IgD-negative memory B cell (primary cell): ENCODE data around the gene NEDD4L. TPM values are rescaled to one million over a fixed set of nuclear protein-coding genes. Genes with fewer than 3 reads are reported as not detected.

Experiments used
- H3K27ac Mint-ChIP-seq, 3 donors: one replicate each; pipeline ENCODE4 v1.8.0; 2020 to 2022; ENCODE audit warnings: mild to moderate bottlenecking in 3 of 3, mixed read lengths in 3 of 3, moderate library complexity in 1 of 3
- H3K27me3 Mint-ChIP-seq: one replicate; pipeline ENCODE4 v1.8.0; 2021; ENCODE audit warnings: mixed read lengths
- H3K36me3 Mint-ChIP-seq: one replicate; pipeline ENCODE4 v1.8.0; 2020; ENCODE audit warnings: mild to moderate bottlenecking, mixed read lengths
- H3K4me1 Mint-ChIP-seq, 3 donors: one replicate each; pipeline ENCODE4 v1.8.0; 2020 to 2022; ENCODE audit warnings: mixed read lengths in 3 of 3, mild to moderate bottlenecking in 1 of 3
- H3K4me3 Mint-ChIP-seq, 4 donors: one replicate each; pipeline ENCODE4 v1.8.0; 2020 to 2022; ENCODE audit warnings: mild to moderate bottlenecking in 4 of 4, mixed read lengths in 4 of 4, moderate library complexity in 3 of 4
- H3K9me3 Mint-ChIP-seq, 3 donors: one replicate each; pipeline ENCODE4 v1.8.0; 2020 to 2021; ENCODE audit warnings: mixed read lengths in 3 of 3, mild to moderate bottlenecking in 1 of 3
- polyA plus RNA-seq: library from polyadenylated mRNA; unstranded; fragments of 300-500 nt; fragmentation: Illumina TruSeq; gene quantifications from one replicate; pipeline ENCODE4 v1.2.3, GENCODE V29; 2021

Gene NEDD4L
- polyA plus RNA-seq, 1 donor from 2014 or later: 9.6 TPM

DNA sequence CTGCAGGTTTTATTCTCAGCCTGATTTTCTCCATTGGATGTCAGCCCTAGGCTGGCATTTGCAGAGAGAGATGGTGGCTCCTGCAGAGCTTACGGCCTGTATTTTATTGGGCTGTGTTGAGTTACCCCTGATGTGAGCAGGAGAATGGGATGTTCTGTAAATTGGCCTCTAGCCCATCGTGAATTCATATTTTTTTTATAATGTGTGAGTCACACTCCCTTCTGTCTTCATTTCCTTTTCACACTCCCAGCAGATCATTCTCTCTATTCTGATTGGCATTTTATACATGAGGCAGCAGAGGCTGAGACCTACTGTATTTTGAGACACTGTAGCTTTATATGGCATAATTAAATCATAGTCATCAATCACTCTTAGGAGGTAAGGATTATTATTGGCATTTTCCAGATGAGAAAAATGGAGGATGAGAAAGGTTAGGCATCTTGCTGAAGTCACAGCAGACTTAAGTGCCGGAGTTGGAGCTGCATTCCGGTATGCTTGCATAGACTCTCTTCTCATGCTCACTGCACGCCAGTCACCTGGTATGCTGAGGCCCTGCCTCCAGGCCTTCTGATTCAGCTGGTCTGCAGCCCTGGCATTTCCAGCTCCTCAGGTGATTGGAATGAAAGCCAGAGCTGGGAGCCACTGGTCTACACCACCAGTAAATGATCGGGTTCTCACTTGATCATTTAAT, 142.4 kb downstream of the NEDD4L start:
- no peak overlapping the region for H3K27ac Mint-ChIP-seq
- H3K4me1 Mint-ChIP-seq: peaks cover 0 to 2% (median 0%) of the 10 kb centered on the region in 3 donors
- H3K9me3 Mint-ChIP-seq: no peaks in the 10 kb centered on the region
- no peaks in the 10 kb centered on the region for H3K36me3 Mint-ChIP-seq
- H3K4me3 Mint-ChIP-seq: no peak overlapping the region
- H3K27me3 Mint-ChIP-seq: no peaks in the 10 kb centered on the region

GRCh38 chr18:58187674-58188073, 143.6 kb downstream of the NEDD4L start:
- Mint-ChIP-seq H3K9me3 (no peaks in the 10 kb centered on the region), H3K4me1 (peaks cover 0 to 2% (median 0%) of the 10 kb centered on the region in 3 donors), H3K27ac (no peak overlapping the region), H3K36me3 (no peaks in the 10 kb centered on the region), H3K27me3 (no peaks in the 10 kb centered on the region), H3K4me3 (no peak overlapping the region)

DNA sequence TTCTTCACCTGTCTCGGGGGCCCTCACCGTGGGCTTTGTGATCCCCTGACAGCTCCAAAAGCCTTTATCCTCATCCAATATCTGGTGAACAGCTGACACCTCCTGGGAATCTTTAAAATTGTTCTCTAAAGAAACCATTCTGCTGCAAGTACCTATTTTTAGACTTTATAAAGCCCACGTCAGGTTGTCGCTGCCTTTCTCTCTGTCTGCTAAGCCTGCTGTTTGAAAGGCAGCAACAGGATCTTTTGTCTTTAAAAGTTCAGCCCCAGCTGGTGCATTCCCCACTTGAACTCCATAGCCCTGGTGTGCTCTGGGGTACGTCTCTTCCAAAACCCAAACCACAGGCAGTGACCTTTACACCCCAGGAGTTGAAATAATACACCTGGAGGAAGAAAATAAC, 145.0 kb downstream of the NEDD4L start:
- H3K9me3 Mint-ChIP-seq: no peaks in the 10 kb centered on the region

DNA sequence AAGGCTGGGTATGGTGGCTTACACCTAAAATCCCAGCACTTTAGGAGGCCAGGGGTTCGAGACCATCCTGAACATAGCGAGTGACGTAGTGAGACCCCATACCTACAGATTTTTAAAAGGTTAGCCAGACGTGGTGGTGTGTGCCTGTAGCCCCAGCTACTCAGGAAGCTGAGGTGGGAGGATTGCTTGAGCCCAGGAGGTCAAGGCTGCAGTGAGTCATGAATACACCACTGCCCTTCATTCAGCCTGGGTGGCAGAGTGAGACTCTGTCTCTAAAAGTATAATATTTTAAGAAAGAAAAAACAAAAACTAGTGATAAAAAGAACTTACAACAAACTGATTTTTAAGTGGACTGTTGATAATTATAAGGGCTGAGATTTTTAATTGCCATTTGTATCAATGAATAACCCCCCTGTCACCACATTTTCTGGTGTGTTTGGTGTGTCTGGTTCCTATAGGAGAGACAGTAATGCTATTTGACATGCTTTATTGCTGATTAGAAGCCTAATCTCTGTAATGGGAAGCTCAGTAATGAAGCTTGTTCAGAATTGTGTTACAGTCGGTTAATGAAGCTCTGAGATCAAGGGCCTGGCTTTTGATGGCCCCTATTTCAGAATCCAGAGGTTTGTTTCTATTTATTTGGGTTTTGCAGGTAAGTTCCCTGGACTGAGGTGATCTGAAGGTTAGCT, 147.0 kb downstream of the NEDD4L start:
- Mint-ChIP-seq H3K4me1 (peaks cover 10 to 14% (median 14%) of the 10 kb centered on the region in 3 donors), H3K27ac (peak overlapping the region in 1 of 3 donors; percentile 33), H3K4me3 (no peak overlapping the region), H3K9me3 (no peaks in the 10 kb centered on the region), H3K36me3 (no peaks in the 10 kb centered on the region), H3K27me3 (no peaks in the 10 kb centered on the region)

More for the DNA sequence above, 145.0 kb downstream of the NEDD4L start:
- H3K27me3 Mint-ChIP-seq: no peaks in the 10 kb centered on the region
- peaks cover 0 to 2% (median 0%) of the 10 kb centered on the region in 3 donors for H3K4me1 Mint-ChIP-seq
- no peaks in the 10 kb centered on the region for H3K36me3 Mint-ChIP-seq
- H3K4me3 Mint-ChIP-seq: no peak overlapping the region
- no peak overlapping the region for H3K27ac Mint-ChIP-seq

DNA sequence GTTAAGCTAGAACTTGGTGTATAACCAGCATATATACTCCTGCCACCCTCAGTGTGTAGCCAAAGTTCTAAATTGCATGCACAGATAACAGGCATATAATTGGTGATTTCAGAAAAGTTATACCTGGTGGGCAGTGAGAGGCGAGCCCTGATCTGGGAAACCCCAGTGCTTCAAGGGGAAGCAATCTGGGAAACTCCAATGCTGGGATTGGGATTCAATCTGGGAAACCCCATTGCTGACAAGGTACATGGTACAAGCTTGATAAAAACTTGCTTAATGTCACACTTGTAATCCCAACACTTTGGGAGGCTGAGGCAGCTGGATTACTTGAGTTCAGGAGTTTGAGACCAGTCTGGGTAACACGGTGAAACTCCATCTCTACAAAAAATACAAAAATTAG, 147.6 kb downstream of the NEDD4L start:
- H3K4me3 Mint-ChIP-seq: no peak overlapping the region
- H3K9me3 Mint-ChIP-seq: no peaks in the 10 kb centered on the region
- no peak overlapping the region for H3K27ac Mint-ChIP-seq
- no peaks in the 10 kb centered on the region for H3K36me3 Mint-ChIP-seq
- H3K4me1 Mint-ChIP-seq: peaks cover 15 to 18% (median 17%) of the 10 kb centered on the region in 3 donors
- no peaks in the 10 kb centered on the region for H3K27me3 Mint-ChIP-seq

DNA sequence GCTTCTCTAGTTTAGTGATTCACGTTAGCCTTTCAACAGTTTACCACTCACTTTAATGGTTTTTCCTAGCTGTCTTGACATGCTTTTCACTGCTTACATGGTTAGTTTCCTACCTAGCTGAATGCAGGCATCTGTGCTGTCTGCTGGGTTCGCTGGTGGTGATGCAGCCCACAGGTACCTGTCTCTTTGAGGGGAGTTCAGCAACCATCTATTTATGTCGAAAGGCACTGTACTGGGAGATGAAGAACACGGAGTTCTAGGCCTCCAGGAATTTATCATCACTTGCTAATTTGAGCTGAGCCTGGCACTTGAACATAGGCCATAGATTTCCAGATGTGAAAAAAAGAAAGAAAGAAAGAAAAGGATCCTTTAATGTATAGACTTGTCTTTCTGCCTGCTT, 148.5 kb downstream of the NEDD4L start:
- Mint-ChIP-seq H3K36me3 (no peaks in the 10 kb centered on the region), H3K4me1 (peaks cover 16 to 19% (median 18%) of the 10 kb centered on the region in 3 donors), H3K4me3 (no peak overlapping the region), H3K27me3 (no peaks in the 10 kb centered on the region), H3K9me3 (no peaks in the 10 kb centered on the region), H3K27ac (no peak overlapping the region)

- Mint-ChIP-seq H3K36me3 (no peaks in the 10 kb centered on the region), H3K9me3 (no peaks in the 10 kb centered on the region), H3K27me3 (no peaks in the 10 kb centered on the region), H3K4me3 (no peak overlapping the region), H3K27ac (no peak overlapping the region), H3K4me1 (peaks cover 16 to 19% (median 18%) of the 10 kb centered on the region in 3 donors)
Observed at GRCh38 chr18:58194028-58194427, 150.0 kb downstream of the NEDD4L start.

DNA sequence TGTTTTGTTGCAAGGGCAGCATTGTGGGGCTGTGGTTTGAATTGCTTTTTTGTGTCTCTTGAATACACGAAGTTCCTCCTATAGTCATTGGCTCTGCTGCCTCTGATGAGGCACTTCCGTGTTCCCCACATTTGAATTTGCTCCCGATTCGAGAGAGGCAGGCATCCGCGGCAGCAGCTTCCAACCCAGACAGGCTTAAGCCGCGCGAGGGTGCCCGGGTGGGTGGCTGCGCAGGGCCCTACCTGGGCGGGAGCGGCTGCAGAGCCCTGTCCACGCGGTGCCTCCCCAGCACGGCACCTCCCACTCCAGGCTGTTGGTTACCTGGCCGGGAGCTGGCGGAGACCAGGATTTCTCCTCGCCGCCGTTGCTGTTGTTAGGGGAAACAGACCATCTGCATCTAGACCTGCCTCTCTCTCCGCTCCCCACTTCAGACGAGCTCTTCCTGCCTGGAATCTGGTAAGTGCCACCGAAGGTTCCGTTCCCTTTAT, 151.3 kb downstream of the NEDD4L start:
- Mint-ChIP-seq H3K4me3 (peak overlapping the region; percentile 59 to 95 (median 79)), H3K27me3 (no peaks in the 10 kb centered on the region), H3K4me1 (peaks cover 16 to 19% (median 18%) of the 10 kb centered on the region in 3 donors), H3K9me3 (no peaks in the 10 kb centered on the region), H3K36me3 (peaks cover 2% of the 10 kb centered on the region), H3K27ac (no peak overlapping the region)

DNA sequence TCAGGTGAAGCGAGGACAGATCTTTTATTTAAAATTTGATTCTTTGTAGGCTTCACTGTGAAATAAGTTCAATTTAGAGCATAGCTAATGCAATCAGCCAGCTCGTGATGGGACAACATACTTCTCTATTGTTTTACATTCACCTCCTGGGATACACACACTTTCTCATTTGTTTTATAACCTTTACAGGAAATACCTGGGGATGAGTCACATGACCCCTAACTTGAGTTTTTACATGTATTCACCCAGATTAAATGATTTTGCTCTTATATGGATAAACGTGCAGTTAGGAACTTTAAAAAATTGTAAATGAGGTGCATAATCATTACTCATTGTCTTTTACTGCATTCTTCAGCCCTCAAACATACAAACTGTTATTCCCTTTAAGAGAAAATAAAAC, 152.1 kb downstream of the NEDD4L start:
- Mint-ChIP-seq H3K36me3 (peaks cover 2% of the 10 kb centered on the region), H3K27me3 (no peaks in the 10 kb centered on the region), H3K27ac (peak overlapping the region in 1 of 3 donors; percentile 31), H3K4me3 (peak overlapping the region; percentile 59 to 95 (median 79)), H3K9me3 (no peaks in the 10 kb centered on the region), H3K4me1 (peaks cover 16 to 19% (median 18%) of the 10 kb centered on the region in 3 donors)

GRCh38 chr18:58196881-58197872, 153.2 kb downstream of the NEDD4L start:
- no peak overlapping the region for H3K27ac Mint-ChIP-seq

GRCh38 chr18:58201268-58201667, 157.2 kb downstream of the NEDD4L start:
- Mint-ChIP-seq H3K4me3 (no peak overlapping the region), H3K27me3 (no peaks in the 10 kb centered on the region), H3K9me3 (no peaks in the 10 kb centered on the region), H3K36me3 (peaks cover 2% of the 10 kb centered on the region), H3K4me1 (peaks cover 1 to 6% (median 4%) of the 10 kb centered on the region in 3 donors), H3K27ac (no peak overlapping the region)

More at GRCh38 chr18:58196881-58197872, 153.2 kb downstream of the NEDD4L start:
- H3K36me3 Mint-ChIP-seq: peaks cover 2% of the 10 kb centered on the region
- peaks cover 16 to 19% (median 18%) of the 10 kb centered on the region in 3 donors for H3K4me1 Mint-ChIP-seq
- peak overlapping the region in 1 of 4 donors; percentile 59 for H3K4me3 Mint-ChIP-seq
- H3K27me3 Mint-ChIP-seq: no peaks in the 10 kb centered on the region
- no peaks in the 10 kb centered on the region for H3K9me3 Mint-ChIP-seq

GRCh38 chr18:58201733-58202730, 158.0 kb downstream of the NEDD4L start:
- Mint-ChIP-seq H3K27ac (no peak overlapping the region), H3K4me1 (peaks cover 0 to 2% (median 1%) of the 10 kb centered on the region in 3 donors), H3K4me3 (peak overlapping the region in 1 of 4 donors; percentile 14), H3K36me3 (peaks cover 2% of the 10 kb centered on the region), H3K27me3 (no peaks in the 10 kb centered on the region), H3K9me3 (no peaks in the 10 kb centered on the region)

- Mint-ChIP-seq H3K4me1 (peaks cover 6 to 8% (median 7%) of the 10 kb centered on the region in 3 donors), H3K27ac (no peak overlapping the region), H3K4me3 (no peak overlapping the region), H3K36me3 (no peaks in the 10 kb centered on the region), H3K27me3 (no peaks in the 10 kb centered on the region), H3K9me3 (no peaks in the 10 kb centered on the region)
Observed at GRCh38 chr18:58204776-58205442, 160.9 kb downstream of the NEDD4L start.
